Measurements from ENCODE around the gene GPC5.
A peak's percentile ranks its signal among the peaks of the same experiment; 100 is the strongest.

Gene GPC5

GRCh38 chr13:92549276-92549675 is 1150.9 kb downstream of the GPC5 start:
- no peak for DNase-seq (ENCODE audit: low spot score)

GRCh38 chr13:92553470-92554114 is 1155.2 kb downstream of the GPC5 start:
- DNase-seq (ENCODE audit: low spot score) = no peak

- DNase-seq (ENCODE audit: low spot score) = no peak
Measured at GRCh38 chr13:92560883-92561282, 1162.5 kb downstream of the GPC5 start.

GRCh38 chr13:92564942-92565341 is 1166.5 kb downstream of the GPC5 start:
- no peak for DNase-seq (ENCODE audit: low spot score)

GRCh38 chr13:92566767-92567166 is 1168.3 kb downstream of the GPC5 start:
- no peak for DNase-seq (ENCODE audit: low spot score)

GRCh38 chr13:92572190-92572589 is 1173.8 kb downstream of the GPC5 start:
- DNase-seq (ENCODE audit: low spot score) = no peak

GRCh38 chr13:92573467-92574057 is 1175.1 kb downstream of the GPC5 start:
- peak; percentile 8 for DNase-seq (ENCODE audit: low spot score)

GRCh38 chr13:92574499-92574898 is 1176.1 kb downstream of the GPC5 start:
- no peak for DNase-seq (ENCODE audit: low spot score)

- no peak for DNase-seq (ENCODE audit: low spot score)
Measured at GRCh38 chr13:92575777-92576176, 1177.4 kb downstream of the GPC5 start.

- no peak for DNase-seq (ENCODE audit: low spot score)
Measured at GRCh38 chr13:92578358-92578757, 1179.9 kb downstream of the GPC5 start.

GRCh38 chr13:92589955-92590354 is 1191.5 kb downstream of the GPC5 start:
- no peak for DNase-seq (ENCODE audit: low spot score)

GRCh38 chr13:92590503-92590908 is 1192.1 kb downstream of the GPC5 start:
- no peak for DNase-seq (ENCODE audit: low spot score)

GRCh38 chr13:92591117-92591516 is 1192.7 kb downstream of the GPC5 start:
- DNase-seq (ENCODE audit: low spot score) = no peak

GRCh38 chr13:92592757-92593156 is 1194.3 kb downstream of the GPC5 start:
- no peak for DNase-seq (ENCODE audit: low spot score)

GRCh38 chr13:92602560-92602959 is 1204.1 kb downstream of the GPC5 start:
- DNase-seq (ENCODE audit: low spot score) = no peak

GRCh38 chr13:92609376-92609775 is 1211.0 kb downstream of the GPC5 start:
- DNase-seq (ENCODE audit: low spot score) = no peak

- DNase-seq (ENCODE audit: low spot score) = no peak
Measured at GRCh38 chr13:92612892-92613291, 1214.5 kb downstream of the GPC5 start.

GRCh38 chr13:92613921-92614320 is 1215.5 kb downstream of the GPC5 start:
- DNase-seq (ENCODE audit: low spot score) = no peak

GRCh38 chr13:92621985-92622384 is 1223.6 kb downstream of the GPC5 start:
- no peak for DNase-seq (ENCODE audit: low spot score)

GRCh38 chr13:92622905-92623304 is 1224.5 kb downstream of the GPC5 start:
- no peak for DNase-seq (ENCODE audit: low spot score)

GRCh38 chr13:92626274-92626673 is 1227.9 kb downstream of the GPC5 start:
- DNase-seq (ENCODE audit: low spot score) = no peak

GRCh38 chr13:92640936-92641335 is 1242.5 kb downstream of the GPC5 start:
- no peak for DNase-seq (ENCODE audit: low spot score)

- DNase-seq (ENCODE audit: low spot score) = no peak
Measured at GRCh38 chr13:92649140-92649813, 1250.9 kb downstream of the GPC5 start.

GRCh38 chr13:92656103-92656502 is 1257.7 kb downstream of the GPC5 start:
- no peak for DNase-seq (ENCODE audit: low spot score)
